ENCODE results near the gene SMARCAD1.
"Not testable (repeated sequence)": the region's sequence is repeated elsewhere in the genome, so short reads cannot be mapped to it uniquely, and the experiment has no call there.

The SMARCAD1 gene

GRCh38 chr4:94295473-94295872 lies 87.8 kb downstream of the SMARCAD1 start:
- DNase-seq = not testable (repeated sequence)

- DNase-seq = no peak
Measured at GRCh38 chr4:94298725-94299252, 91.1 kb downstream of the SMARCAD1 start.

GRCh38 chr4:94302191-94302590 lies 94.5 kb downstream of the SMARCAD1 start:
- no peak for DNase-seq

DNA sequence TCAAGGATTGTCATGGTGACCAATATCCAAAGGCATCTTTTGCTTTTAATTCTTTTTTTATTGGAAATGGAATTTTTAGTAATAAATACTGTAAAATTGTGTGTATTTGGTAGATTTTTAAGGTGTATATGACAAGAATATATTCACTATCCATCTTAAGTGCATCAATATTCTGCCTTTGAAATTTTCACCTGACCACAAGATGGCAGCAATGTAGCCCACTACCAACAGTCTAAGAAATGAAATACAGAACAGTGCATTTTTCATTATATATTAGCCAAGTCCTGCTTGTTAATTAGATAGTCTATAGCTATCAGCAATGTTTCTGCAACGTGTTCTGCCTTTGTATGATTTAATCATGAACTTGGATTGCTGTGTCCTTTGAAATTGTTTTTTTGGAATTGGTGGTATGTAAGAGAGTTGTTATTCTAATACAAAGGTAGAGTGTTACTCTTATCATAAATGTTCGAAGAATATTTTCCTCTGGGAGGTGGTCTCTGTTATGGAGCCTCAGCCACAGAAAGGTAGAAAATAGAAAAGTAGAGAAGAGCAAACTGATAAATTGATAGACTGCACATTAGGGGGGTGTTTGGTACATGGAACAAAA lies 96.8 kb downstream of the SMARCAD1 start:
- no peak for DNase-seq

DNA sequence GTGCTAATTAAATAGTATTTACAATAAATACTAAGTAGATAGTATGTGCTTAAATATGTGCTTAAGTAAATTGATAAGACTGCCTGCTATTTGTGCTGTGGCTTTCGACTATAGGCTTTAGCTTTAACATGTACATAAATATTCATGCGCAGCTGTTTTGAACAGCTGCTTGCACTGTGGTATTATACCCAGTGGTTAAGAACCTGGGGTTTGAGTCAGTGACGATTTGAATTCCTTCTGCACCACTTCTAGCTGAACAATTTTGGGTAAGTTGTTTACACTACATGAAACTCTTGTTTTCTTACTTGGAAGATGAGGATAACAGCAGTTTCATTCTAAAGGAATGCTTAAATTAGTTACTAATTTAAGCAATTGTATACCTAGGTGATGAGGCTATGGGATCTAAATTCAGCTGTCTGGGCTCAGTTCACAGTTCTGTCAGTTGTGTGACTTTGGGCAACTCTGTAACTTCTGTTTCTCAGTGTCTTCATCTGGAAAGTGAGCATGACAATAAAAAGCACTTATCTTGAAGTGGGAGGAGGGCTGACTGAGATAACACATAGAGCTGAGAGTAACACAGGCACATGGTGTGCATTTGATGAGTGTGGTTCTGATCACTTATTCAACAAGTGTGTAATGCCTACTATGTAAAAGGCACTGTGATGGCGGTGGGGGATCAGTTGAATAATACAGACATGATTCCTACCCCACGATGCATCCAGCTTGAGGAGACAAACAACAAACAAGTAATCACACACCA lies 98.0 kb downstream of the SMARCAD1 start:
- no peak for DNase-seq

DNA sequence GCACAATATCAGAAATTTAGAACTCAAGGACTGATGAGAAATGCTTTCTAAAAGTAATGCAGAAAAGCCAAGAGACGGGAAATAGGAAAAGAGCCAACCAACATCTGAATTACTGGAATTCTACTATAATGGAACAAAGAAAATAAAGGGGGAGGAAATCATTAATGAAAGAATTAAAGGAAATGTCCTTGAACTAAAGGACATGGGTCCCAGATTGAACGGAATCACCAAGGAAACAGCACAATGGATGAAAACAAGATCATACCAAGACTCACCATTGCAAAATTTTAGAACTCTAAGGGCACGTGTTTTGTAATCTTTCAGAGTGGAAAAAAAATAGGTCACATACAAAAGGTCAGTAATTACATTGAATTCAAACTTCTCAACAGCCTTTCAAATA lies 99.0 kb downstream of the SMARCAD1 start:
- no peak for DNase-seq

- no peak for DNase-seq
Measured at GRCh38 chr4:94307231-94307871, 99.7 kb downstream of the SMARCAD1 start.

GRCh38 chr4:94319927-94320326 lies 112.3 kb downstream of the SMARCAD1 start:
- DNase-seq = not testable (repeated sequence)

- no peak for DNase-seq
Measured at GRCh38 chr4:94325835-94326234, 118.2 kb downstream of the SMARCAD1 start.

DNA sequence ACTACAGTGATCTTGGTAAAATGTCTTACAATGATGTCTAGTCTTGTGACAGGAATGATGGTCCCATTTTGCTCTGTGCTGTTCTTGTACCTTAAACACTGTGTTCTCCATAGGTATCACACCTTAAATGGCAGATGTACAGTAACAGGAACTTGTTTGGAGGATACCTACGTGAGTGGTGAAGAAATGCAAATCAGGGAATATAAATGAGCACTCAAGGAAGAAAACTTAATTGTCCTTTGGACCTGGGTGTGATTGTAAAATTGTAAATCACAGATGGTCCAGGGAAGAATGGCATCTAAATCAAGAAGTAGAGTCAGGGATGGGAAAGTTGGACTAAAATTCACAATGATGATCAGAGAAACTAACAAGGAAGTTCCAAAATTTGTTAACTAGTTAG lies 122.3 kb downstream of the SMARCAD1 start:
- DNase-seq = no peak

DNA sequence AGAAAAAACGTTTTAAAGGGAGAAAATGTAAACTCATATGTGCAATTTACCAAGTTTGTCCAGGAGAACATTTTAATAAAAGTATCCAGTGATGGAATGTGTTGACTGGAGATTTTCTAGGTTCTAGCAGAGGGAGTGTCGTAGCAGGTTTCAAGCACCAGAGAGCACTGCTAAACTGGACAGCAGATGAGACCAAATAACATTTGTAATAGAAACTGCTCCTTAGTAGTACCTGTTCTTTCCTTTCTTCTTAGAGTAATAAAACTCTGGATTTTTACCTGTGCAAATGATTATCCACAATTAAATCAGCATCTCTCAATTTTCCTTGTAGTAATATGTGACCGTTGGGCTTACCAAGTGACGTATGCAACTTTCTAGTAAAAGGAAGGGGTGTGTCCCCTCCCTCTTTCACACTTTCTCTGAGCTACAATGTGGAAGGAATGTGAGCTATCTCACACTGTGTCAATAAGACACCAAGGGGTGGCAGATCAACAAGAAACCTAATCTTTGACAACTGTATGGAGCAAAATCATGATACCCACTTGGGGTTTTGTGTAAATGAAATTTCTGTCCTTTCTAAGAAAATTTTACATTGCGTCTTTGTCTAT lies 125.4 kb downstream of the SMARCAD1 start:
- DNase-seq = no peak

DNA sequence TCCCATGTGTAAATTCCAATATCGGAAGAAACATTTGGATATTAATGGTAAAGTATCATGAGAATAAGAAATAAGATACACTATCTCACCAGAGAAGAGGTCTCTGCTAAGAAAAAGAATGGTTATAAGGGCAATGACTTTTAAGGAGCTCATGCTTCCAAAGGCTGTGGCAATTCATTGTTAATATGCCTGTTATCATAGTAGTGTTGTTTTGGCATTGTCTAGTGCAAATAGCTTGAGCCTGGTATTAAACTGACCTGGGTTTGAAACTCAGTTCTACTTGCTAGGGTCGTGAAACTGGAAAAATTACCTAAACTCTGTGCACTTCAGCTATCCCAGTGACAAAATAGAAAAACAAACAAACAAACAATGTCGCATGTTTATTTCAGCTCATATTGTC lies 126.2 kb downstream of the SMARCAD1 start:
- DNase-seq = no peak

DNA sequence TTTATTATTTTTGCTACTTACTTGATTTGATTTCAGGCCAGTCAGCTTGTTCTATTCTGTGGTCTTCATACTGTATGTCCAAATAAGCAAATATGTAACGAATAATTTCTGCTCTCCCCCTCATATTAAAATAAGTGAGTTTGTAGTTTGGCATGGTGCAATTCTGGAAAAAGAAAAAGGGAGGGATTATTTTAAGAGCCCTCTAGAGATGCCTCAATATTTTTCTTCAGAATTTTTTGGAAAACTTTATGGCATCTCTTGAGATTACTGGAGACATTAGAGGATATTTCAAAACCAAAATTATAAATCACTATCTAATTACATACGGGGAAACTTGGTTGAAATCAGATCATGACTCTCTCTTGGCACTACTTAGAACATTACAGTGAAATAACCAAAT lies 126.8 kb downstream of the SMARCAD1 start:
- DNase-seq = no peak

DNA sequence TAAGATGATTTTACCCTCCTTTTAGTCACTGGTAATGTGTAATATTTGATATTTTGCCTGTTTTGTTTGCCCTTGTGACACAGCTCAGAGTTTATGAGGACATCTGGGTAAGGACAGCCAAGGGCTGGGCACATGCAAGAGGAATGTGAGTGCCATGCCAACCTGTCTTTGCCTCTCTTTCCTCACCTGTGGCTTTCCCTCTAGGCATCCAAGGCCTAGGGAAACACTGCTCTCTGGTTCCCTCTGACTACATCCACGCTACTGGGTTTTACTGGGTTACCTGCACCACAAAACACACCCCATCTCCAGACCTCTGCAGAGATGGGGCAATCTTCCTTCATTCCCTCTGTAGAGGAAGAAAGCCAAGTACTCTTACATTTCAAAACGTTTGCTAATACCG lies 127.3 kb downstream of the SMARCAD1 start:
- DNase-seq = no peak

DNA sequence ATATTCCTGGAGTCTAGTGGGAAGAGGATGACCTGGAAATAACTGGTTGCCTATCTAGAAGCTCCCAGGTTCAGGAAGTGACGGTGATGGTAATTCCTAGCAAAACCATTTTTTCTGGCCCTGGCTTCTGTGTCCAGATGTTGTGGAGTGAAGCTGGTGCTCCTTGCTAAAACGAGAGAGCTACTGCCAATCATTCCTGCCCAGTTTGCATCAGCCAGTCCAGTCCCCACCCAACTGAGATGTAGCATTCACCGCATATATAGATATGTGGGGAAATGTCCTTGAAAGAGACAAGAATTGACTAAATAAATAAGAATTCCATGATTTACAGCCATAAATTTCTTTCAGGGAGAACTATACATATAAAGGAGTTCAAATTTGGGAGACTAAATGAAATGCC lies 128.6 kb downstream of the SMARCAD1 start:
- DNase-seq = no peak

DNA sequence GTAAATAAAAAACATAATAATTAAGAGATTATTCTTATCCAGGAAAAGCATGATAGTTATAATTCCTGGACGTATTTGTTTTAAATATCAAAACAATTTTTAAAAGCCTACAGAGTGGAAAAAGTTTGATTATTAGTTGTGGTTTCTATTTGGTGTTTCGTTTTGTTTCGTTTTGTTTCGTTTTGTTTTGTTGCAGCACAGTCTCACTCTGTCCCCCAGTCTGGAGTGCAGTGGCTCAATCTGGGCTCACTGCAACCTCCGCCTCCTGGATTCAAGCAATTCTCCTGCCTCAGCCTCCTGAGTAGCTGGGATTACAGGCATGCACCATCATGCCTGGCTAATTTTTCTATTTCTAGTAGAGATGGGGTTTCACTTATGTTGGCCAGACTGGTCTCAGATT lies 129.1 kb downstream of the SMARCAD1 start:
- DNase-seq = not testable (repeated sequence)

- no peak for DNase-seq
Measured at GRCh38 chr4:94338681-94339351, 131.2 kb downstream of the SMARCAD1 start.

GRCh38 chr4:94339779-94340178 lies 132.1 kb downstream of the SMARCAD1 start:
- no peak for DNase-seq

Measured in activated naive CD4-positive, alpha-beta T cell (primary cell).